Hematopoietic multipotent progenitor cell treated with erythropoietin and hydrocortisone succinate and interleukin-3 and kit ligand, for 8 days (in vitro differentiated cells): Measurements from ENCODE around the gene DGKG.

Experiments
- DNase-seq: peaks from one replicate; pipeline ENCODE4 v3.0.0-alpha.2; 2015

Gene DGKG

GRCh38 chr3:186361762-186362536 is at the start of gene DGKG:
Gene DGKG (minus strand): TSS chr3:186362234. CDS start chr3:186320459, 41,775 bp downstream.
- DNase-seq, result no peak

- no peak for DNase-seq
Observed at GRCh38 chr3:186411089-186411488, 49.1 kb upstream of the DGKG start.

- DNase-seq, result no peak
Observed at GRCh38 chr3:186406669-186407635, 44.9 kb upstream of the DGKG start.

- no peak for DNase-seq
Observed at GRCh38 chr3:186401556-186401955, 39.5 kb upstream of the DGKG start.

- no peak for DNase-seq
Observed at GRCh38 chr3:186400662-186401061, 38.6 kb upstream of the DGKG start.

GRCh38 chr3:186400026-186400425 is 38.0 kb upstream of the DGKG start:
- no peak for DNase-seq

- DNase-seq, result no peak
Observed at GRCh38 chr3:186394566-186395217, 32.7 kb upstream of the DGKG start.

GRCh38 chr3:186386883-186387560 is 25.0 kb upstream of the DGKG start:
- DNase-seq, result no peak

GRCh38 chr3:186385856-186386602 is 24.0 kb upstream of the DGKG start:
- DNase-seq, result no peak

- no peak for DNase-seq
Observed at GRCh38 chr3:186383026-186383993, 21.3 kb upstream of the DGKG start.

GRCh38 chr3:186382217-186382885 is 20.3 kb upstream of the DGKG start:
- no peak for DNase-seq

- DNase-seq, result no peak
Observed at GRCh38 chr3:186381424-186382216, 19.6 kb upstream of the DGKG start.

GRCh38 chr3:186380622-186381380 is 18.8 kb upstream of the DGKG start:
- DNase-seq, result no peak

GRCh38 chr3:186375443-186375842 is 13.4 kb upstream of the DGKG start:
- no peak for DNase-seq

- no peak for DNase-seq
Observed at GRCh38 chr3:186374376-186374775, 12.3 kb upstream of the DGKG start.

- DNase-seq, result no peak
Observed at GRCh38 chr3:186369217-186369616, 7.2 kb upstream of the DGKG start.

- DNase-seq, result no peak
Observed at GRCh38 chr3:186368717-186369116, 6.7 kb upstream of the DGKG start.

- no peak for DNase-seq
Observed at GRCh38 chr3:186368176-186368575, 6.1 kb upstream of the DGKG start.
